Panc1 (cell line): ENCODE results near the gene NEO1.

ENCODE experiments used
- TF ChIP-seq, protein P1 (sequence below): fragments of 450-650 bp; IDR thresholded peaks from 2 replicates; pipeline ENCODE4 v1.5.1; 2017; ENCODE audit warnings: mild to moderate bottlenecking
- TF ChIP-seq, protein P2 (sequence below), 2 experiments: IDR thresholded peaks; 2 replicates each; pipeline ENCODE4 v1.6.1; 2011 to 2012; ENCODE audit warnings: low read depth in 2 of 2, control low read depth in 1 of 2, low read length in 1 of 2, mild to moderate bottlenecking in 1 of 2, moderate library complexity in 1 of 2; ENCODE audit not compliant: insufficient read depth in 1 of 2

DNA sequence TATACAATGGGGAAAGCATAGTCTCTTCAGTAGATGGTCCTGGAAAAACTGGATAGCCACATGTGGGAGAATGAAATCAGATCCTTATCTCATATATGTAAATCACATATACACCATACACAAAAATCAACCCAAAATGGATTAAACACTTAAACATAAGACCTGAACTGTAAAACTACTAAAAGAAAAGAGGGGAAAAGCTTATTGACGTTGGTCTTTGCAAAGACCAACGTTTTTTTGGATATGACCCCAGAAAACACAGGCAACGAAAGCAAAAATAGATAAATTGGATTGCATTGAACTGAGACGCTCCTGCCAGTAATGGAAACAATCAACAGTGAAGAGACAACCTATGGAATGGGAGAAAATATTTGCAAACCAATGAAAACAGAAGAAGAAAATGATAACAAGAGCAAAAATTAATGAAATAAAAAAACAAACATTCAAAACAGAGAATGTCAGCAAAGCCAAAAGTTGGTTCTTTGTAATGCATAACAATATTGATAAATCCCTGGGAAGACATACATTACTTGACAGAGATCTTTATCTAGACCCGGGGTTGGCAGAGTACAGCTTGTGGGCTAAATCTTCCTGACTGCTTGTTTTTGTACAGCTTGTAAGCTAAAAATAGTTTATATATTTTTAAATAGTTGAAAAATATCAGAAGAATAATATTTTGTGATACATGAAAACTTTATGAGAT is 86.9 kb downstream of the NEO1 start:
- TF ChIP-seq, protein P1, sequence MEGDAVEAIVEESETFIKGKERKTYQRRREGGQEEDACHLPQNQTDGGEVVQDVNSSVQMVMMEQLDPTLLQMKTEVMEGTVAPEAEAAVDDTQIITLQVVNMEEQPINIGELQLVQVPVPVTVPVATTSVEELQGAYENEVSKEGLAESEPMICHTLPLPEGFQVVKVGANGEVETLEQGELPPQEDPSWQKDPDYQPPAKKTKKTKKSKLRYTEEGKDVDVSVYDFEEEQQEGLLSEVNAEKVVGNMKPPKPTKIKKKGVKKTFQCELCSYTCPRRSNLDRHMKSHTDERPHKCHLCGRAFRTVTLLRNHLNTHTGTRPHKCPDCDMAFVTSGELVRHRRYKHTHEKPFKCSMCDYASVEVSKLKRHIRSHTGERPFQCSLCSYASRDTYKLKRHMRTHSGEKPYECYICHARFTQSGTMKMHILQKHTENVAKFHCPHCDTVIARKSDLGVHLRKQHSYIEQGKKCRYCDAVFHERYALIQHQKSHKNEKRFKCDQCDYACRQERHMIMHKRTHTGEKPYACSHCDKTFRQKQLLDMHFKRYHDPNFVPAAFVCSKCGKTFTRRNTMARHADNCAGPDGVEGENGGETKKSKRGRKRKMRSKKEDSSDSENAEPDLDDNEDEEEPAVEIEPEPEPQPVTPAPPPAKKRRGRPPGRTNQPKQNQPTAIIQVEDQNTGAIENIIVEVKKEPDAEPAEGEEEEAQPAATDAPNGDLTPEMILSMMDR = no peak
- TF ChIP-seq, protein P2, sequence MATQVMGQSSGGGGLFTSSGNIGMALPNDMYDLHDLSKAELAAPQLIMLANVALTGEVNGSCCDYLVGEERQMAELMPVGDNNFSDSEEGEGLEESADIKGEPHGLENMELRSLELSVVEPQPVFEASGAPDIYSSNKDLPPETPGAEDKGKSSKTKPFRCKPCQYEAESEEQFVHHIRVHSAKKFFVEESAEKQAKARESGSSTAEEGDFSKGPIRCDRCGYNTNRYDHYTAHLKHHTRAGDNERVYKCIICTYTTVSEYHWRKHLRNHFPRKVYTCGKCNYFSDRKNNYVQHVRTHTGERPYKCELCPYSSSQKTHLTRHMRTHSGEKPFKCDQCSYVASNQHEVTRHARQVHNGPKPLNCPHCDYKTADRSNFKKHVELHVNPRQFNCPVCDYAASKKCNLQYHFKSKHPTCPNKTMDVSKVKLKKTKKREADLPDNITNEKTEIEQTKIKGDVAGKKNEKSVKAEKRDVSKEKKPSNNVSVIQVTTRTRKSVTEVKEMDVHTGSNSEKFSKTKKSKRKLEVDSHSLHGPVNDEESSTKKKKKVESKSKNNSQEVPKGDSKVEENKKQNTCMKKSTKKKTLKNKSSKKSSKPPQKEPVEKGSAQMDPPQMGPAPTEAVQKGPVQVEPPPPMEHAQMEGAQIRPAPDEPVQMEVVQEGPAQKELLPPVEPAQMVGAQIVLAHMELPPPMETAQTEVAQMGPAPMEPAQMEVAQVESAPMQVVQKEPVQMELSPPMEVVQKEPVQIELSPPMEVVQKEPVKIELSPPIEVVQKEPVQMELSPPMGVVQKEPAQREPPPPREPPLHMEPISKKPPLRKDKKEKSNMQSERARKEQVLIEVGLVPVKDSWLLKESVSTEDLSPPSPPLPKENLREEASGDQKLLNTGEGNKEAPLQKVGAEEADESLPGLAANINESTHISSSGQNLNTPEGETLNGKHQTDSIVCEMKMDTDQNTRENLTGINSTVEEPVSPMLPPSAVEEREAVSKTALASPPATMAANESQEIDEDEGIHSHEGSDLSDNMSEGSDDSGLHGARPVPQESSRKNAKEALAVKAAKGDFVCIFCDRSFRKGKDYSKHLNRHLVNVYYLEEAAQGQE (IDR thresholded peaks at IDR 0.05; ENCODE audit: insufficient read depth in 1 of 2, low read depth in 2 of 2, low read length in 1 of 2) = no peak
